ENCODE data around the gene BIVM. TPM values are rescaled to one million over a fixed set of nuclear protein-coding genes. Genes with fewer than 3 reads are reported as not detected.

The BIVM gene
- total RNA-seq, 2 donors from 2014 or later = 16.2 to 22.0 TPM

DNA sequence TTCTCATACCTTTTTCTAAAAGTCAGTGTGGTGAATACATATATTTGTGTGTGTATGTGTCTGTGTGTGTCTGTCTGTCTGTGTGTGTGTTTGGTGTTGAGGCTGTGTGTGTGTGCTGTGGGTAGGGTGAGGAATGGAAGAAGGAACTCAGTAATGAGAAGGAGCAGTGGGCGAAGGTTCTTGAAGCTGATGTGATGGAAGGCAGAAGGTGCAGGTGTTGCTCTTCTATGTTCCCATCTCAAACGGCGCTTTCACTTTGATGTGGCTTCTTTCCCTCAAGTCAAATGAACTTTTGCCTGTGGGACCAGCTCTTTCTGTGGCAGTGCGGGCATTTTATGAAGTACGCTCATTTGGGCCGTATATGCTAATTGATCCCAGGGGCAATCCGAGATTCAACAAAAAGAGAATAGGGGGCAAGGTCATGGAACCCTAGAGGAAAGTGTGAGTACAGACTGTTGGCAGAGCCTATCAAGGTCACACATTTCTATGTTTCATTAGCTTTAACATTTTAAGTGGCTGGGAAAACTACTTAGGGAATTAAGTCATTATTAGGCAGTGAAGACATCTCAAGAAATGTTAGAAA is 15.2 kb downstream of the BIVM start:
- intact Hi-C loops (cut with DNase I) = no loop called here
- Histone ChIP-seq H3K9me3 (no peaks in the 10 kb centered on the region), H3K4me3 (no peak overlapping the region), H3K27ac (no peak overlapping the region), H3K36me3 (no peaks in the 10 kb centered on the region), H3K4me1 (replicated peaks) (no peaks in the 10 kb centered on the region), H3K27me3 (replicated peaks; ENCODE audit: insufficient read depth) (no peaks in the 10 kb centered on the region)
- WGBS = 88% methylated on average over 7 of the region's 7 CpGs
- TF ChIP-seq, protein P1, sequence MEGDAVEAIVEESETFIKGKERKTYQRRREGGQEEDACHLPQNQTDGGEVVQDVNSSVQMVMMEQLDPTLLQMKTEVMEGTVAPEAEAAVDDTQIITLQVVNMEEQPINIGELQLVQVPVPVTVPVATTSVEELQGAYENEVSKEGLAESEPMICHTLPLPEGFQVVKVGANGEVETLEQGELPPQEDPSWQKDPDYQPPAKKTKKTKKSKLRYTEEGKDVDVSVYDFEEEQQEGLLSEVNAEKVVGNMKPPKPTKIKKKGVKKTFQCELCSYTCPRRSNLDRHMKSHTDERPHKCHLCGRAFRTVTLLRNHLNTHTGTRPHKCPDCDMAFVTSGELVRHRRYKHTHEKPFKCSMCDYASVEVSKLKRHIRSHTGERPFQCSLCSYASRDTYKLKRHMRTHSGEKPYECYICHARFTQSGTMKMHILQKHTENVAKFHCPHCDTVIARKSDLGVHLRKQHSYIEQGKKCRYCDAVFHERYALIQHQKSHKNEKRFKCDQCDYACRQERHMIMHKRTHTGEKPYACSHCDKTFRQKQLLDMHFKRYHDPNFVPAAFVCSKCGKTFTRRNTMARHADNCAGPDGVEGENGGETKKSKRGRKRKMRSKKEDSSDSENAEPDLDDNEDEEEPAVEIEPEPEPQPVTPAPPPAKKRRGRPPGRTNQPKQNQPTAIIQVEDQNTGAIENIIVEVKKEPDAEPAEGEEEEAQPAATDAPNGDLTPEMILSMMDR (IDR thresholded peaks at IDR 0.05) = no peak
- TF ChIP-seq POLR2A (IDR thresholded peaks at IDR 0.05) = no peak
- no peak for TF ChIP-seq POLR2AphosphoS5 (IDR thresholded peaks at IDR 0.05)
- no peak for DNase-seq (ENCODE audit: low spot score)

DNA sequence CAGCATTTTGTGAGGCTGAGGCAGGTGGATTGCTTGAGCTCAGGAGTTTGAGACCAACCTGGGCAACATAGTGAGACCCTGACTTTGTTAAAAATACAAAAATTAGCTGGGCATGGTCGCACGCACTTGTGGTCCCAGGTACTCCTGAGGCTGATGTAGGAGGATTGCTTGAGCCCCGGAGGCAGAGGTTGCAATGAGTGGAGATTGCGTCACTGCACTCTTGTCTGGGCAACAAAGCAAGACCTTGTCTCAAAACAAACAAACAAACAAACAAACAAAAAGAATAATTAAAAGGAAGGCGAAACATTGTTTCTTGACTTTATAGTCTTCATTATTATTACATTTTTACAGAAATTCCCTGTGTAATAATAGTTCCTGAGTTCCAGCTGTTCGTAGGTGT is 15.9 kb downstream of the BIVM start:
- H3K27ac ChIP-seq = no peak overlapping the region
- TF ChIP-seq POLR2A (IDR thresholded peaks at IDR 0.05) (no peak), POLR2AphosphoS5 (IDR thresholded peaks at IDR 0.05) (no peak)
- TF ChIP-seq, protein P1 (IDR thresholded peaks at IDR 0.05) = no peak
- no peaks in the 10 kb centered on the region for H3K27me3 ChIP-seq (replicated peaks; ENCODE audit: insufficient read depth)
- no peaks in the 10 kb centered on the region for H3K36me3 ChIP-seq
- intact Hi-C loops (cut with DNase I) = no loop called here
- DNase-seq (ENCODE audit: low spot score) = no peak
- H3K9me3 ChIP-seq = no peaks in the 10 kb centered on the region
- no peak overlapping the region for H3K4me3 ChIP-seq
- WGBS = 79% methylated on average over 6 of the region's 6 CpGs
- H3K4me1 ChIP-seq (replicated peaks) = no peaks in the 10 kb centered on the region

DNA sequence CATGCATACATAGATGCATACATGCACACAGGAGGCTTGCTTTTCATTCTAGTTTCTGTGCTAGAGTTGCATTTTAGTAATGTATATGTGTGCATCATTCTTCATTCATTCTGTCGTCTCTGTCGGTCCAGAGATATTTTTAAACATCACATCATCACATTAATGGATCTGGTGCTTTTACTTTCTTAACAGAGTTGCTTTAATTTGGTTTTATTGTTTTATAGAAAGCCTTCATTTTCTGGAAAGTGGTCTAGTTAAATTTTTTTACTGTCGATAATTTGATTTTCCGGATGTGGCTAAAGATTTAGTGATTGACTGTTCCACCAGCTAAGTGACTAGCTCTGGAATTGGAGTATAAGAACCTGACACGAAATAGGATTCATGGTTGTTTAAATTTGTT is 16.9 kb downstream of the BIVM start:
- intact Hi-C loops (cut with DNase I) = no loop called here
- DNase-seq (ENCODE audit: low spot score) = no peak
- Histone ChIP-seq H3K4me1 (replicated peaks) (no peaks in the 10 kb centered on the region), H3K9me3 (no peaks in the 10 kb centered on the region), H3K27ac (no peak overlapping the region), H3K4me3 (no peak overlapping the region), H3K27me3 (replicated peaks; ENCODE audit: insufficient read depth) (no peaks in the 10 kb centered on the region), H3K36me3 (no peaks in the 10 kb centered on the region)
- WGBS = 92% methylated on average over 5 of the region's 5 CpGs
- no peak for TF ChIP-seq POLR2A (IDR thresholded peaks at IDR 0.05)
- TF ChIP-seq POLR2AphosphoS5 (IDR thresholded peaks at IDR 0.05) = no peak
- TF ChIP-seq, protein P1 (IDR thresholded peaks at IDR 0.05) = no peak

DNA sequence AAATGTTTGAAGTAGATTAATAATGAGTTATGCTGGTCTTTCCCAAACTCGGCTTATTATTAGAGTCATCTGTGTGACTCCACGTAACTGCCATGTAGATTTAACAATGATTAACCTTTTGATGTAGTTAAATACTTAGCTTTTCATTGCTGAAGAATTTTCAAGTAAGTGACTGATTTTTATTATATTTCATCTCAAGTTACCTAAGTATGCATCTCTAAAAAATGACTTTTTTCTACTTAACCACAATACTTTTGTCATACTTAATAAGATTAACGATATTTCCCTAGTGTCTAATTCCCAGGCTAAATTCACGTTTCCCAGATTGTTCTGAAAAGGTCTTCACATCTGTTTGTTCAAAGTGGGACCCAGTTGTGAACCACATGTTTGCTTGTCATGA is 17.8 kb downstream of the BIVM start:
- TF ChIP-seq POLR2AphosphoS5 (IDR thresholded peaks at IDR 0.05) (no peak), POLR2A (IDR thresholded peaks at IDR 0.05) (no peak)
- TF ChIP-seq, protein P1 (IDR thresholded peaks at IDR 0.05) = no peak
- intact Hi-C loops (cut with DNase I) = no loop called here
- WGBS = 74% methylated on average over 4 of the region's 4 CpGs
- no peaks in the 10 kb centered on the region for H3K9me3 ChIP-seq
- H3K27ac ChIP-seq = no peak overlapping the region
- no peak overlapping the region for H3K4me3 ChIP-seq
- DNase-seq (ENCODE audit: low spot score) = no peak
- no peaks in the 10 kb centered on the region for H3K36me3 ChIP-seq
- H3K27me3 ChIP-seq (replicated peaks; ENCODE audit: insufficient read depth) = no peaks in the 10 kb centered on the region
- no peaks in the 10 kb centered on the region for H3K4me1 ChIP-seq (replicated peaks)

DNA sequence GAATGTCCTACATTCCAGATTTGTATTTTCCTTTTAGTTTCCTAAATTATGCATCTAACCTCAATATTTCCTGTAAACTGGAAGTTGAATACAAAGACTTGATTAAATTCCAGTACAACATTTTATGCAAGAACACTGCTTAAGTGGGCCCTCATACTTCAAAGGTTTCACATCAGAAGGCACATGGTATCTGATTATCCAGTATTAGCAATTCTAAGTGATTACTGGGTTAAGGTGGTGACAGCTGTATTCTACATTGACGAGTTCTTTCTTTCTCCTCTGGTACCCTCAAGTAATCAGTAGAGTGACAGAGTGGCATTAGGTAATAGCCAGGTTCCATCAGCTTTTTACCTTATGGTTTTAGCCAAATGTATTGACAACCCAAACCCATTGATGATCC is 18.3 kb downstream of the BIVM start:
- intact Hi-C loops (cut with DNase I) = no loop called here
- Histone ChIP-seq H3K27ac (no peak overlapping the region), H3K9me3 (no peaks in the 10 kb centered on the region), H3K27me3 (replicated peaks; ENCODE audit: insufficient read depth) (no peaks in the 10 kb centered on the region), H3K36me3 (no peaks in the 10 kb centered on the region), H3K4me1 (replicated peaks) (no peaks in the 10 kb centered on the region), H3K4me3 (no peak overlapping the region)
- 93% methylated on average over 1 of the region's 1 CpG for WGBS
- no peak for DNase-seq (ENCODE audit: low spot score)
- TF ChIP-seq POLR2A (IDR thresholded peaks at IDR 0.05) = no peak
- TF ChIP-seq, protein P1 (IDR thresholded peaks at IDR 0.05) = no peak
- TF ChIP-seq POLR2AphosphoS5 (IDR thresholded peaks at IDR 0.05) = no peak
